HepG2 (cell line): ENCODE measurements around the gene LYSMD3. TPM values are rescaled to one million over a fixed set of nuclear protein-coding genes. Genes with fewer than 3 reads are reported as not detected.

Experiments
- EHMT2 ChIP-seq: fragments of 200-600 bp; sonication (generic); IDR thresholded peaks from 2 replicates; pipeline ENCODE4 v1.7.0; 2017; ENCODE audit warnings: antibody characterized with exemption, low read depth, low read length, borderline replicate concordance
- NONO ChIP-seq, 2 experiments: fragments of 450-650 bp in 1 of 2; sonication (generic) in 1 of 2; formaldehyde crosslinking in 1 of 2; IDR thresholded peaks in 1 of 2; conservative IDR thresholded peaks in 1 of 2; 2 replicates each; pipeline versions ENCODE4 v1.6.1 to v1.8.0; 2017 to 2022; ENCODE audit warnings: mild to moderate bottlenecking in 1 of 2, missing genetic modification reagents in 1 of 2, moderate library complexity in 1 of 2
- ZNF160 ChIP-seq: sonication (generic); formaldehyde crosslinking; IDR thresholded peaks from 2 replicates; pipeline ENCODE4 v1.8.0; 2022; ENCODE audit warnings: mild to moderate bottlenecking, inconsistent platforms, missing genetic modification reagents
- ZNF24 ChIP-seq: fragments of 450-650 bp; IDR thresholded peaks from 2 replicates; pipeline ENCODE4 v1.6.1; 2017; ENCODE audit warnings: antibody characterized with exemption, mild to moderate bottlenecking
- ZSCAN20 ChIP-seq: sonication (generic); formaldehyde crosslinking; IDR thresholded peaks from 2 replicates; pipeline ENCODE4 v1.4.0; 2020; ENCODE audit warnings: missing genetic modification reagents, mild to moderate bottlenecking, borderline replicate concordance
- polyA plus RNA-seq, 8 experiments: library from polyadenylated mRNA; depleted of rRNA in 3 of 8; stranded (reverse) in 7 of 8; unstranded in 1 of 8; fragments of >200 nt; fragmentation: Illumina TruSeq in 4 of 8; extraction: Trizol in 4 of 8; gene quantifications; 2 replicates each; pipeline versions ENCODE4 v1.2.1 to v1.2.3, GENCODE V29; 2011 to 2016; ENCODE audit warnings: low read depth in 4 of 8, missing spikeins in 1 of 8, mixed read lengths in 1 of 8; ENCODE audit not compliant: insufficient read depth in 1 of 8
- total RNA-seq, 5 experiments: library from RNA; depleted of rRNA; stranded (reverse); fragments of >200 nt; fragmentation: Illumina TruSeq; extraction: Trizol; gene quantifications; 2 replicates each; pipeline ENCODE4 v1.2.3, GENCODE V29; 2016; ENCODE audit warnings: low read depth in 1 of 5
- TF ChIP-seq, protein P1 (sequence below), 2 experiments: sonication (generic) in 1 of 2; formaldehyde crosslinking in 1 of 2; IDR thresholded peaks; 2 replicates each; pipeline versions ENCODE4 v1.6.1 to v1.9.0; 2014 to 2022; ENCODE audit warnings: antibody characterized with exemption in 1 of 2, borderline replicate concordance in 1 of 2, inconsistent platforms in 1 of 2, low read depth in 1 of 2, missing genetic modification reagents in 1 of 2
- TF ChIP-seq, protein P2 (sequence below), 2 experiments: sonication (generic) in 1 of 2; formaldehyde crosslinking in 1 of 2; IDR thresholded peaks; 2 replicates each; pipeline versions ENCODE4 v1.4.0 to v1.6.1; 2016 to 2020; ENCODE audit warnings: borderline replicate concordance in 1 of 2, low read depth in 1 of 2, mild to moderate bottlenecking in 1 of 2, missing genetic modification reagents in 1 of 2
- TF ChIP-seq, protein P3 (sequence below): sonication (generic); formaldehyde crosslinking; IDR thresholded peaks from 2 replicates; pipeline ENCODE4 v1.5.0; 2020; ENCODE audit warnings: missing genetic modification reagents
- TF ChIP-seq, protein P4 (sequence below): sonication (generic); formaldehyde crosslinking; IDR thresholded peaks from 2 replicates; pipeline ENCODE4 v1.8.1; 2023; ENCODE audit warnings: mild to moderate bottlenecking, inconsistent platforms, moderate library complexity, missing genetic modification reagents, borderline replicate concordance
- TF ChIP-seq, protein P5 (sequence below): sonication (generic); formaldehyde crosslinking; IDR thresholded peaks from 2 replicates; pipeline ENCODE4 v1.4.0; 2020; ENCODE audit warnings: missing genetic modification reagents
- TF ChIP-seq, protein P6 (sequence below): sonication (generic); formaldehyde crosslinking; conservative IDR thresholded peaks from 2 replicates; pipeline ENCODE4 v1.4.0; 2020; ENCODE audit warnings: missing genetic modification reagents

LYSMD3 gene
- total and polyA plus RNA-seq, 2 of the 13 experiments (the other 11 are each of a cell fraction or from before 2014, with no cell fraction given): 9.1 to 13.8 TPM

DNA sequence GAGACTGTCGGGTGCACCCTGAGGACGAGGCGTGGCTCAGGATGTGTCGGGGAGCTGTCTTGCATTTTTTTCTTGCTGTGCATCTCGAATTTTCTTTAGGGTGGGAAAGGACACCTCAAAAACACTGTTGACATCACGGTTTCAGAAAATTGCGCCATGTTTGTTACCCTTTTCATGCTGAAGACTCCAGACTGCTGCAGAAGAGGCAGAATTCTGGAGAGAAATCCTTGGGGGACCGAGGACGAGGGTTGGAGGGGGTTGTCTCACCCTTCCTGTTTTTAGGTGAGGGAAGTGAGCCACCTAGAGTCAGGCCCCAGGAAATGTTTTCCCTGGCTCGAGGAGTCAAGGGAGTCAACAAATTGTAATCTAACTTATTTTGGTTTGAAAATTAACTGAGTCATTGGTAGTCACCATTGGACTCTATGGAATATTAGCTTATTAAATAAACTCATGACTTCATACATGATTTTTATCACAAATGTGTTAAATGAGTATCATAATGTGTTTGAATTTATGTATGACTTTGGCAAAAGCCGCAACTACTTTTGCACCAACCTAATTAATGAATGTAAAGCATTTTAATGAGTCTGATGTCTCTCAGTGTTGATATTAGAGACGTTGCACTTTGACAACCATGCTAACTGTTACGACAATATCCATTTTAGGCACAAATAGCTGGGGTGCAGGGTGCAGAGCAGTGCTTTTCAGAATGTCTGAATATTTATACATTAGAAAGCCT lies 724 bp upstream of the LYSMD3 start (continued):
- TF ChIP-seq NONO (IDR thresholded peaks at IDR 0.05) (no peak), NONO (CRISPR knock-in tag; conservative IDR thresholded peaks at IDR 0.05) (no peak), EHMT2 (no peak), ZNF160 (no peak), ZSCAN20 (CRISPR knock-in tag) (no peak), ZNF24 (no peak)
- TF ChIP-seq, protein P1, sequence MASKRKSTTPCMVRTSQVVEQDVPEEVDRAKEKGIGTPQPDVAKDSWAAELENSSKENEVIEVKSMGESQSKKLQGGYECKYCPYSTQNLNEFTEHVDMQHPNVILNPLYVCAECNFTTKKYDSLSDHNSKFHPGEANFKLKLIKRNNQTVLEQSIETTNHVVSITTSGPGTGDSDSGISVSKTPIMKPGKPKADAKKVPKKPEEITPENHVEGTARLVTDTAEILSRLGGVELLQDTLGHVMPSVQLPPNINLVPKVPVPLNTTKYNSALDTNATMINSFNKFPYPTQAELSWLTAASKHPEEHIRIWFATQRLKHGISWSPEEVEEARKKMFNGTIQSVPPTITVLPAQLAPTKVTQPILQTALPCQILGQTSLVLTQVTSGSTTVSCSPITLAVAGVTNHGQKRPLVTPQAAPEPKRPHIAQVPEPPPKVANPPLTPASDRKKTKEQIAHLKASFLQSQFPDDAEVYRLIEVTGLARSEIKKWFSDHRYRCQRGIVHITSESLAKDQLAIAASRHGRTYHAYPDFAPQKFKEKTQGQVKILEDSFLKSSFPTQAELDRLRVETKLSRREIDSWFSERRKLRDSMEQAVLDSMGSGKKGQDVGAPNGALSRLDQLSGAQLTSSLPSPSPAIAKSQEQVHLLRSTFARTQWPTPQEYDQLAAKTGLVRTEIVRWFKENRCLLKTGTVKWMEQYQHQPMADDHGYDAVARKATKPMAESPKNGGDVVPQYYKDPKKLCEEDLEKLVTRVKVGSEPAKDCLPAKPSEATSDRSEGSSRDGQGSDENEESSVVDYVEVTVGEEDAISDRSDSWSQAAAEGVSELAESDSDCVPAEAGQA (IDR thresholded peaks at IDR 0.05; ENCODE audit: low read depth): no peak
- TF ChIP-seq, protein P1 (CRISPR knock-in tag; IDR thresholded peaks at IDR 0.05; ENCODE audit: borderline replicate concordance): no peak
- TF ChIP-seq, protein P2, sequence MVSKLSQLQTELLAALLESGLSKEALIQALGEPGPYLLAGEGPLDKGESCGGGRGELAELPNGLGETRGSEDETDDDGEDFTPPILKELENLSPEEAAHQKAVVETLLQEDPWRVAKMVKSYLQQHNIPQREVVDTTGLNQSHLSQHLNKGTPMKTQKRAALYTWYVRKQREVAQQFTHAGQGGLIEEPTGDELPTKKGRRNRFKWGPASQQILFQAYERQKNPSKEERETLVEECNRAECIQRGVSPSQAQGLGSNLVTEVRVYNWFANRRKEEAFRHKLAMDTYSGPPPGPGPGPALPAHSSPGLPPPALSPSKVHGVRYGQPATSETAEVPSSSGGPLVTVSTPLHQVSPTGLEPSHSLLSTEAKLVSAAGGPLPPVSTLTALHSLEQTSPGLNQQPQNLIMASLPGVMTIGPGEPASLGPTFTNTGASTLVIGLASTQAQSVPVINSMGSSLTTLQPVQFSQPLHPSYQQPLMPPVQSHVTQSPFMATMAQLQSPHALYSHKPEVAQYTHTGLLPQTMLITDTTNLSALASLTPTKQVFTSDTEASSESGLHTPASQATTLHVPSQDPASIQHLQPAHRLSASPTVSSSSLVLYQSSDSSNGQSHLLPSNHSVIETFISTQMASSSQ (IDR thresholded peaks at IDR 0.05; ENCODE audit: low read depth): no peak
- TF ChIP-seq, protein P2 (CRISPR knock-in tag; IDR thresholded peaks at IDR 0.05; ENCODE audit: borderline replicate concordance): no peak
- TF ChIP-seq, protein P3, sequence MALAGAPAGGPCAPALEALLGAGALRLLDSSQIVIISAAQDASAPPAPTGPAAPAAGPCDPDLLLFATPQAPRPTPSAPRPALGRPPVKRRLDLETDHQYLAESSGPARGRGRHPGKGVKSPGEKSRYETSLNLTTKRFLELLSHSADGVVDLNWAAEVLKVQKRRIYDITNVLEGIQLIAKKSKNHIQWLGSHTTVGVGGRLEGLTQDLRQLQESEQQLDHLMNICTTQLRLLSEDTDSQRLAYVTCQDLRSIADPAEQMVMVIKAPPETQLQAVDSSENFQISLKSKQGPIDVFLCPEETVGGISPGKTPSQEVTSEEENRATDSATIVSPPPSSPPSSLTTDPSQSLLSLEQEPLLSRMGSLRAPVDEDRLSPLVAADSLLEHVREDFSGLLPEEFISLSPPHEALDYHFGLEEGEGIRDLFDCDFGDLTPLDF: 0 out of 2 replicates have a peak, but pooled peaks have one; percentile 34
- TF ChIP-seq, protein P4, sequence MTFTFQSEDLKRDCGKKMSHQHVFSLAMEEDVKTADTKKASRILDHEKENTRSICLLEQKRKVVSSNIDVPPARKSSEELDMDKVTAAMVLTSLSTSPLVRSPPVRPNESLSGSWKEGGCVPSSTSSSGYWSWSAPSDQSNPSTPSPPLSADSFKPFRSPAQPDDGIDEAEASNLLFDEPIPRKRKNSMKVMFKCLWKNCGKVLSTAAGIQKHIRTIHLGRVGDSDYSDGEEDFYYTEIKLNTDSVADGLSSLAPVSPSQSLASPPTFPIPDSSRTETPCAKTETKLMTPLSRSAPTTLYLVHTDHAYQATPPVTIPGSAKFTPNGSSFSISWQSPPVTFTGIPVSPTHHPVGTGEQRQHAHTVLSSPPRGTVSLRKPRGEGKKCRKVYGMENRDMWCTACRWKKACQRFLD (CRISPR knock-in tag): no peak
- TF ChIP-seq, protein P5, sequence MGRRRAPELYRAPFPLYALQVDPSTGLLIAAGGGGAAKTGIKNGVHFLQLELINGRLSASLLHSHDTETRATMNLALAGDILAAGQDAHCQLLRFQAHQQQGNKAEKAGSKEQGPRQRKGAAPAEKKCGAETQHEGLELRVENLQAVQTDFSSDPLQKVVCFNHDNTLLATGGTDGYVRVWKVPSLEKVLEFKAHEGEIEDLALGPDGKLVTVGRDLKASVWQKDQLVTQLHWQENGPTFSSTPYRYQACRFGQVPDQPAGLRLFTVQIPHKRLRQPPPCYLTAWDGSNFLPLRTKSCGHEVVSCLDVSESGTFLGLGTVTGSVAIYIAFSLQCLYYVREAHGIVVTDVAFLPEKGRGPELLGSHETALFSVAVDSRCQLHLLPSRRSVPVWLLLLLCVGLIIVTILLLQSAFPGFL (CRISPR knock-in tag): no peak
- TF ChIP-seq, protein P6, sequence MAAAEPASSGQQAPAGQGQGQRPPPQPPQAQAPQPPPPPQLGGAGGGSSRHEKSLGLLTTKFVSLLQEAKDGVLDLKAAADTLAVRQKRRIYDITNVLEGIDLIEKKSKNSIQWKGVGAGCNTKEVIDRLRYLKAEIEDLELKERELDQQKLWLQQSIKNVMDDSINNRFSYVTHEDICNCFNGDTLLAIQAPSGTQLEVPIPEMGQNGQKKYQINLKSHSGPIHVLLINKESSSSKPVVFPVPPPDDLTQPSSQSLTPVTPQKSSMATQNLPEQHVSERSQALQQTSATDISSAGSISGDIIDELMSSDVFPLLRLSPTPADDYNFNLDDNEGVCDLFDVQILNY (CRISPR knock-in tag): no peak
